GM18502 (cell line): ENCODE measurements around the gene DMRTC2.

Source experiments
- ATAC-seq: cut with Tn5 transposase; IDR thresholded peaks from one replicate; pipeline ENCODE4 v1.9.1; 2021; ENCODE audit warnings: mild to moderate bottlenecking; ENCODE audit not compliant: unreplicated experiment, poor library complexity

The DMRTC2 gene

DNA sequence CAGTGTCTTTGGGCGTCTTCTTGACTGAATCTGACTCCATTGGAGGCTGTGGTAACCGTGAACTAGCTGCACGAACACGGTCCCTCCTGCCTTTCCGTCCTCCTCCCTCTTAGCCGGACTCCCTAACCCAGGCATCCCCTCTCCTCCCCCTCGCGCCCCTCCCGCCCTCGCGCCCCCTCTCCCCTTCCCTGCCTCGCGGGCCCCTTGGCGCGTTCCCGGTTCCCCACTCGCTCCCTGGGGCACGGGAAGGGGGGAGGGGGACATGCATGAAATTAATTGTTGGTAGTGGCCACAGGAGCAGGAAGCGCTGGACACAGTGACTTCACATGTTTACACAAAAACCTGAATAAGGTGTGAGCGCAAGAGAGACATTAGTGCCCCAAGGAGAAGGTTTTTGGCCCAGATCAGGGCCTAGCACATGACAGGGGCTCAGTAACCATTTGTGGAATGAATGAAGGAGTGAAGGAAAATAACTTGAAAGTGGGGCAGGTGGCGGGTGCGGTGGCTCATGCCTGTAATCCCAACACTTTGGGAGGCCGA is 279 bp downstream of the DMRTC2 start:
- no peak for ATAC-seq

DNA sequence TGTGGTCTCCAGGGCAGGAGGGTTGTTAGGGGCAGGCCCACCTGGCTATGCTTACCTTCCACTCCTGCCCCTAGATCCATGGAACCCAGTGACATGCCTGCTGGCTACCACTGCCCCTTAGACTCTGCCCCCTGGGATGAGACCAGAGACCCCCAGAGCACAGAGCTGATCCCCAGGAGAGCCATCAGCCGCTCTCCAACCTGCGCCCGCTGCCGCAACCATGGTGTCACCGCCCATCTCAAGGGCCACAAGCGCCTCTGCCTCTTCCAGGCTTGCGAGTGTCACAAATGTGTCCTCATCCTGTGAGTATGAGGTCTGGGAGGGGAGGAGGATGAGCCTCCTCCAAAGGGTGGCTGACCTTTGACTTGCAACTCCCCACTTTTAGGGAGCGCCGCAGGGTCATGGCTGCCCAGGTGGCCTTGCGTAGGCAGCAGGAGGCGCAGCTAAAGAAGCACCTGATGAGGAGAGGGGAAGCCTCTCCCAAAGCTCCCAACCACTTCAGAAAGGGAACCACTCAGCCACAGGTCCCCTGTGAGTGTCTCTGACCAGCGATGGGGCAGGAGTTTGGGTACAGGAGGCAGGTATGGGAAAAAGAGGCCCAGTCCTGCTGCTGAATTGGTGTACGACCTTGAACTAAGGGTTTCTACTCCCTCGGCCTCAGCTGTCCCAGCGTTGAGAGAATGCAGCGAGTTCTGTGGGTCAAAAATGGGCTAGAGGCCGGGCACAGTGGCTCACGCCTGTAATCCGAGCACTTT is 2.7 kb downstream of the DMRTC2 start:
- no peak for ATAC-seq

- ATAC-seq = no peak
Observed at GRCh38 chr19:41848666-41849065, 3.8 kb downstream of the DMRTC2 start.

DNA sequence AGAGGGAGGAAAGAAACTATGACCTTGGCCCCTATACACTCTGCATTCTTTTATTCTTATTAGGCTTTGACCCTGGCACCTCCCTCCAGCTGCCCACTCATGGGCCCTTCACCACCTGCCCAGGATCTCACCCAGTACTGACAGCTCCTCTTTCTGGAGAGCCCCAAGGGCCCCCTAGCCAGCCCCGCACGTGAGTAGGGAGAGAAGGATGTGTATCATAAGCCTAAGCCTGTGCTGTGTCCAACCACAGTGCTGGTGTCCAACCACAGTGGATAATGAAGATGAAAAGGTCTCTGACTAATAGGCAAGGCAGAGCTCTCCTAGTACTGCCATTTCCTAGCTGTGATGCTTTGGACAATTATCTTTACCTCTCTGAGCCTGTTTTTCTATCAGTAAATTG is 4.2 kb downstream of the DMRTC2 start:
- no peak for ATAC-seq

- ATAC-seq = no peak
Observed at GRCh38 chr19:41850381-41850780, 5.5 kb downstream of the DMRTC2 start.

GRCh38 chr19:41851456-41851855 is 6.6 kb downstream of the DMRTC2 start:
- ATAC-seq = no peak

GRCh38 chr19:41853344-41853743 is 8.5 kb downstream of the DMRTC2 start:
- no peak for ATAC-seq

DNA sequence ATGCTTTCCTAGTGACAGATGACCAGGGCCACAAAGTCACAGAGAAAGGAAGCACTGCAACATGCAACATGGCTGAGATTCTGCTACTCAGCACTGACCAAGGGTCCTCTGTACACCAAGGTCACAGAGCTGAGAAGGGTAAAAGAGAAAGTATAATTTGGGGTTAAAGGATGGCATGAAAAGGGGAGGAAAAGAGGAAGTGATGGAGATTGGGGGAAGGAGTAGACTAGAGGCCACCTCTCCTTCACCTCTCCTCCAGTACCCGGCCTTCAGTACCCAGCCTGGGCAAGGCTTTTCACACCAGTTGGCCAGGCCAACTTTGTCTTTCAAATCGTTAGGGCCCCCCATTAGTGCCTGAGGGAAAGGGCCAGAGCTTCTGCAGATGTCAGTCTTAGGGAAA is 8.9 kb downstream of the DMRTC2 start:
- ATAC-seq = no peak

DNA sequence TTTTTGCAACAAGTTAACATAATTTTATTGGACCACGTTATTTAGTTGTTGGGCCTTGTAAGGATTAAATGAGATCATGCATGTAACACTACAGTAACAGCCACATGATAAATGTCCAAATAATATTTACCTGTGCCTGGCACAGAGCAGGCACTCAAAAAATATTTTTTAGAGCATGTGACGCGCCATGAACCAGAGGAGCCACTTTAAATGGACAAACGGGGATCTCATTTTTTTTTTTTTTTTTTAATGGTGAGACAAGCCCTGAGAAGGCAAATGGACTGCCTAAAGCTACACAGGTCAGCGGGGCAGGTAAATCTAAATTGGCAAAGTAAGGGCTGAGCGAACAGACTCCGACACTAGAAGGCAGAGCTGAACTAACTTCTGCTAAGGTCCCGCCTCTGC is 14.4 kb downstream of the DMRTC2 start:
- ATAC-seq = no peak

- ATAC-seq = peak; percentile 77
Observed at GRCh38 chr19:41859618-41860418, 15.0 kb downstream of the DMRTC2 start, which contains the start of gene RPS19. Gene RPS19 (plus strand): TSS chr19:41860255. CDS start chr19:41860775, 520 bp downstream.

GRCh38 chr19:41860419-41861115 is 15.7 kb downstream of the DMRTC2 start:
- no peak for ATAC-seq

DNA sequence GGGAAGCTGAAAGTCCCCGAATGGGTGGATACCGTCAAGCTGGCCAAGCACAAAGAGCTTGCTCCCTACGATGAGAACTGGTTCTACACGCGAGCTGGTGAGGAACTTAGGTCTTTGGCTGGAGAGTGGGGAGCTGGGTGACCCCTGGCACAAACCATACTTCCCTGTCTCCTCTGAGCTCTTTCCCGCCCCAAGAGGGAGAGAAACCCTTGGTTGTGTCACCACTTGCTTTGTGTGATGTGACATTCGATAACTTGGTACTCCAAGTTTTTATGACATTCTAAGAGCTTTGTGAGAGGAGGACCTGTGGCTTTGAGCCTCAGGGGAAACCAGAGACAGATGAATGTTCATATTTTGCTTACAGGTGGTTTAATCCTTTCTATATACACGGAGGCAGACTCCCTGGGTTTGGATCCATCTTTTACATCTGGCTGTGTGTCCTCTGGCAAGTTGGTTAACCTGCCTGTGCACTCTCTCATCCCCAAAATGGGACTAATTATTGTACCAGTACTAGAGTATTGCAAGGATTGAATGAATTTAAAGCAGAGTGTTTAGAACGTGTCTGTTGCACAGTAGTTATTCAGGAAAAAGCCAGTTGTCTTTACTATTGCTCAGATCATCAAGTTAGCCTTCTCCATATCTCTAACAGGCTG is 16.4 kb downstream of the DMRTC2 start:
- ATAC-seq = no peak

- no peak for ATAC-seq
Observed at GRCh38 chr19:41861846-41862245, 17.0 kb downstream of the DMRTC2 start.

DNA sequence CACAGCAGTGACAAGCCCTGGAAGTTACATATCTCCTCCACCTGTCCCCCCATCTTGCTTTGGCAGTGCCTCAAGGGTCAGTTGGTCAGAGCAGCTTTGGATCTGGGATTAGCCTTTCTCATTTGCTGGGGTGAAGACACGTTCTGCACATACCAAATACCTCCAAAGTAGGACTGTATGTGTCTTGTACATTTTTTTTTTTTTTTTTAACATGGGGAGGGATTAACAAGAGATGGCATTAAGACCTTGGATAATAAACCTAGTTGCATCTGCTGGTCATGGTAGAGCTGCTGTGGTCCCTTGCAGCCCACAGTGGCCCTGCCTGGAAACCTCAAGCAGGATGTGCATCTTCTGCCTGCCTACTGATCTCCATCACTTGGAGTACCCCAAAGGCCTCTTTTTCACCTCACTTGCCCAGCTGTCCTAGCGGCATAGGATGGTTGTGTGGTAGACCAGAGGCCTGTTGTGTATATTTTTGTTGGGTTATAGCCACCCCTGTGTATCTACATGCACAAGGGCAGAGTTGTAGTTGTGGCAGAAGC is 17.7 kb downstream of the DMRTC2 start:
- no peak for ATAC-seq

- no peak for ATAC-seq
Observed at GRCh38 chr19:41863209-41863931, 18.5 kb downstream of the DMRTC2 start.

GRCh38 chr19:41864374-41864773 is 19.5 kb downstream of the DMRTC2 start:
- ATAC-seq = no peak

DNA sequence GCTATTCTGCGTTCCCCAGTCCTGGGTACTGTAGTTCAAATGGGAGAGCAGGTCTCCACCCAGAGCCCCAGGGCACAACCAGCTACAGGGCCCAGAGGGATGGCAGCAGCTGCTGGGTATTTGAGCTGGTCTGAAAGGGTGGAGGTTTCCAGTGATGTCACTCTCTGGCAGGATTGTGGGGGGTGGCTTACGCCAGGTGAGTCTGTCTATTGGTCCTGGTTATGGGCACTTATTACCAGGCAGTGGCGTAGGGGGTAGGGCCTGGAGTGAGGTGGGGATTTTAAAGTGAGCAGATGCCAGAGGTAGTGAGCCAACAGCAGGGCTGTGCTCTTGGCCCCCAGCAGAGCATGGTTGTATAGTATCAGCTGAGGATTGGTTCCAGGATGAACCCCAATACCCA is 21.4 kb downstream of the DMRTC2 start:
- no peak for ATAC-seq

- ATAC-seq = no peak
Observed at GRCh38 chr19:41868120-41868988, 23.5 kb downstream of the DMRTC2 start.

- no peak for ATAC-seq
Observed at GRCh38 chr19:41868989-41869300, 24.1 kb downstream of the DMRTC2 start.
